HG02885 (cell line): ENCODE results near the gene NCOA3.
"Not testable (repeated sequence)": the region's sequence is repeated elsewhere in the genome, so short reads cannot be mapped to it uniquely, and the experiment has no call there.

Experiments used
- ATAC-seq: cut with Tn5 transposase; IDR thresholded peaks from one replicate; pipeline ENCODE4 v1.9.1; 2021; ENCODE audit warnings: mild to moderate bottlenecking; ENCODE audit not compliant: unreplicated experiment, poor library complexity

Gene NCOA3

GRCh38 chr20:47532002-47532401 lies 30.3 kb downstream of the NCOA3 start:
- ATAC-seq = no peak

GRCh38 chr20:47533518-47534062 lies 31.9 kb downstream of the NCOA3 start:
- no peak for ATAC-seq

DNA sequence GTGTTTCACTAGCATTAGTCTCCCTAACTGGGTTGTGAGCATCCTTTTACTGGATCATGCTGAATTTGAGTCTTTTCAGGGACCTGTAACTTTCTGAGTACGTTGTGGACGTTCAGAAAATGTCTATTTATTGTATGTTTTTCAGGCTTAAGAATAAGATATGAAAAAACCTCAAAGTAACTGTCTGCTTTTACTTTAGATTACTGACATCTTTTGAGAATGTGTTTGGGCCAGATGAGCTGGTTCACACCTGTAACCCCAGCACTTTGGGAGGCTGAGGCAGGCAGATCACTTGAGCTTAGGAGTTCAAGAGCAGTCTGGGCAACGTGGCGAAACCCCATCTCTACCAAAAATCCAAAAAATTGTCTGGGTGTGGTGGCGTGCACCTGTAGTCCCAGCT lies 32.7 kb downstream of the NCOA3 start:
- ATAC-seq = no peak

DNA sequence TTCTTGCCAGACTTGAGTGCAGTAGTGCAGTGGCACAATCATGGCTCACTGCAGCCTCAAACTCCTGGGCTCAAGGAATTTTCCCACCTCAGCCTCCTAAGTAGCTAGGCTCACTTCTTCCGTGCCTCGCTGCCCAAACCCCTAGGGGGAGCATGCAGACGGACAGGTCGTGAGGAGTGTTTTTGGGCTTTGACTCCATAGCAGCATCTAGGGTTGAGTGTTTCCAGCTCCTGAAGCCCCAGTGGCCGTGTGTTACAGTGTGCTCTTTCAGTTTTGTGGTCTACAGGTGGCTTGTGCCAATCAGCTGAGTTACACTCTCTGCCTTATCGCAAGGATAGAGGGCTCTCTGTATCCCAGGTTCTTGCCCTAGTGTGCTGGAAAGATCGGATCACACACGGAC lies 33.4 kb downstream of the NCOA3 start:
- ATAC-seq = no peak

- ATAC-seq = no peak
Measured at GRCh38 chr20:47535994-47536393, 34.3 kb downstream of the NCOA3 start.

DNA sequence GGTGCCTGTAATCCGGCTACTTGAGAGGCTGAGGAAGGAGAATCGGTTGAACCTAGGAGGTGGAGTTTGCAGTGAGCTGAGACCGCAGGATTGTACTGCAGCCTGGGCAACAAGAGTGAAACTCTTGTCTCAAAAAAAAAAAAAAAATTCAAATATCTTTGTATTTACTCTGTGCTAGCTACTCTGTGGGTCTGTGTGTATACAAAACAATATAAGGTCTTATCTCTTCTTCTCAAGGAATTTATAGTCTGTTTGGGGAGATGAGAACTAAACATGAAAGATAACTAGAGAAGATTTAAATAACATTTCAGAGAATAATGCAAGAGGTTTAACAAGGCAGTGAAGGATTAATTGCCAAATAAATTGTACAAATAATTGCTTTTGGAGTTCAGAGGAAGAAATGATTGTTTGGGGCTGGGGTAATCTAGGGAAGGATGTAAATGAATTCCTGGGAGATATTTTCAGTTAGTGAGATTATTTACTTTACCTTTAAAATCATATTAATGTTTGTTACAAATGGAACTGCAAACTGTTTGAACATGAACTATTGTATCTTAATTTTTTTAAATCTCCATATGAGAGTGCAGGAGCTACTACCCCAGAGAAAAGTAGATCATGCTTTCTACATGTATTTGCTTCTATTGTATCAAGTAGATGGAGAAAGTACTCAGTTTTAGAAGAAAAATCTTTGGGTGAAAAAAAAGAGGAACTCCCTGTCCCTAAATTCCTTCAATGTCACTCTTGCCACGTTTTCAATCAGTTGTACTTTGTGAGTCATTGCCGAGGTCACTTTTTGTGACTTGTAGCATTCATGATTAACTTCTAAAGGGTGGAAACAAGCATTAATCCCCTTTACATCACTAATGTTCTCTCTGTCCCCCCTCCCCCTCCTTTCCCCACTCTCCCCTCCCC lies 39.0 kb downstream of the NCOA3 start:
- no peak for ATAC-seq

DNA sequence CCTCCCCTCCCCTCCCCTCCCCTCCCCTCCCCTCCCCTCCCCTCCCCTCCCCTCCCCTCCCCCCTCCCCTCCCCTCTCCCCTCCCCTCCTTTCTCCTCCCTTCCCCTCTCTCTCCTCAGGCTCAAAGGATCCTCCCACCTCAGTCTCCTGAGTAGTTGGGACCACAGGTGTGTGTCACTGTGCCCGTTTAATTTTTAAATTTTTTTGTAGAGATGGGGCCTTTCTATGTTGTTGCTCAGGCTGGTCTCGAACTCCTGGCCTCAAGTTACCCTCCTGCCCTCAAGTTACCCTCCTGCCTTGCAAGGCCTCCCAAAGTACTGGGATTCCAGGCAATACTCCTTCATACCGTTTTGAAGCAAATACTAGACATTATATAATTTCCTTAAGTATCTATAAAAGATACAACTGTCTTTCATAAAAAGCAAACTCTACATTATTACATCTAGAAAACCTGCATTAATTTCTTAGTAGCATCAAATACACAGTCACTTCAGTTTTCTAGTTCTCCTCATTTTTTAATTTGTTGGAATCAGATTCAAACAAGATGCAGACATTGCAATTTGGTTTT lies 39.8 kb downstream of the NCOA3 start:
- no peak for ATAC-seq

- ATAC-seq = no peak
Measured at GRCh38 chr20:47543006-47543431, 41.3 kb downstream of the NCOA3 start.

- no peak for ATAC-seq
Measured at GRCh38 chr20:47544240-47544639, 42.6 kb downstream of the NCOA3 start.

DNA sequence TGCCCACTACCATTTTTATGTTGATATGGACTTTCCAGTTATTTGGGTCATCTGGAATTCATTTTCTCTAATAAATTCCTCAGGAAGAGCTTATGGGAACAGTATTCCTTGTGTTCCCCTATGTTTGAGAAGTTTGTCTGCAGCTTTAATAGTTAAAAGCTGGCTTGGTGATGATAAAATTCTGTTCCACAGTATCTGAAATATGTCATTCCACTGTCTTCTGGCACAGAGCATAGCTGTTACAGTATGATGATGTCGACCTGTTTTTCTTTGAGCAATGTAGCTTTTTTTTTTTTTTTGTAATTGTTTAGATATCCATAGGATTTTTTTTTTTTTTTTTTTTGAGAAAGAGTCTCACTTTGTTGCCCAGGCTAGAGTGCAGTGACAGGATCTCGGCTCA lies 43.2 kb downstream of the NCOA3 start:
- no peak for ATAC-seq

- ATAC-seq = no peak
Measured at GRCh38 chr20:47545499-47545898, 43.8 kb downstream of the NCOA3 start.

GRCh38 chr20:47546184-47547033 lies 44.7 kb downstream of the NCOA3 start:
- no peak for ATAC-seq

GRCh38 chr20:47547034-47547387 lies 45.3 kb downstream of the NCOA3 start:
- no peak for ATAC-seq

GRCh38 chr20:47549671-47550070 lies 48.0 kb downstream of the NCOA3 start:
- no peak for ATAC-seq

DNA sequence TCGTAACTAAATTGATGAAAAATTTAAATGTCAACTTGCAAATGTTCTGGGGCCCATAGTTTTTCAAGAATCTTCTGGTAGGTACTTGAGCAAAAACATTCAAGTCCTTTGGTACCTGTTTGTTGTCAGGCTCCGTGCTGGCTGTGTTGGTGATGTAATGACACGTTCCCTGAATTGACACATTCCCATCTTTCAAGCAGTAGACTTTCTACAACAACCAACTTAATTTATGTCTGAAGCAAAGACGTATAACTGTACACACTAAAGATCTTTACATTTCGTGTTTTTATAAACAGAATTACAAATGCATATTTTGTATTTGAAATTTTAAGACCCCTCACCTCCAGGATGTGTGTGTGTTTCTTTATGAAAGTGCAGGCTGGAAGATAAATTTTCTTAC lies 49.5 kb downstream of the NCOA3 start:
- no peak for ATAC-seq

GRCh38 chr20:47551841-47552240 lies 50.2 kb downstream of the NCOA3 start:
- no peak for ATAC-seq

GRCh38 chr20:47552996-47553395 lies 51.3 kb downstream of the NCOA3 start:
- ATAC-seq = no peak

DNA sequence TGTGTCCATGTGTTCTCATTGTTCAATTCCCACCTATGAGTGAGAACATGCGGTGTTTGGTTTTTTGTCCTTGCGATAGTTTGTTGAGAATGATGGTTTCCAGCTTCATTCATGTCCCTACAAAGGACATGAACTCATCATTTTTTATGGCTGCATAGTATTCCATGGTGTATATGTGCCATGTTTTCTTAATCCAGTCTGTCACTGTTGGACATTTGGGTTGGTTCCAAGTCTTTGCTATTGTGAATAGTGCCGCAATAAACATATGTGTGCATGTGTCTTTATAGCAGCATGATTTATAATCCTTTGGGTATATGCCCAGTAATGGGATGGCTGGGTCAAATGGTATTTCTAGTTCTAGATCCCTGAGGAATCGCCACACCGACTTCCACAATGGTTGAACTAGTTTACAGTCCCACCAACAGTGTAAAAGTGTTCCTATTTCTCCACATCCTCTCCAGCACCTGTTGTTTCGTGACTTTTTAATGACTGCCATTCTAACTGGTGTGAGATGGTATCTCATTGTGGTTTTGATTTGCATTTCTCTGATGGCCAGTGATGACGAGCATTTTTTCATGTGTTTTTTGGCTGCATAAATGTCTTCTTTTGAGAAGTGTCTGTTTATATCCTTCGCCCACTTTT lies 52.0 kb downstream of the NCOA3 start:
- not testable (repeated sequence) for ATAC-seq

- not testable (repeated sequence) for ATAC-seq
Measured at GRCh38 chr20:47554283-47554682, 52.6 kb downstream of the NCOA3 start.

GRCh38 chr20:47557218-47557617 lies 55.5 kb downstream of the NCOA3 start:
- ATAC-seq = no peak
